Measurements from ENCODE around the gene RNF10.

The RNF10 gene

GRCh38 chr12:120583478-120584030, 49.4 kb downstream of the RNF10 start:
- TF ChIP-seq ZFX (IDR thresholded peaks at IDR 0.05; ENCODE audit: borderline replicate concordance) = no peak
- TF ChIP-seq, protein P1, sequence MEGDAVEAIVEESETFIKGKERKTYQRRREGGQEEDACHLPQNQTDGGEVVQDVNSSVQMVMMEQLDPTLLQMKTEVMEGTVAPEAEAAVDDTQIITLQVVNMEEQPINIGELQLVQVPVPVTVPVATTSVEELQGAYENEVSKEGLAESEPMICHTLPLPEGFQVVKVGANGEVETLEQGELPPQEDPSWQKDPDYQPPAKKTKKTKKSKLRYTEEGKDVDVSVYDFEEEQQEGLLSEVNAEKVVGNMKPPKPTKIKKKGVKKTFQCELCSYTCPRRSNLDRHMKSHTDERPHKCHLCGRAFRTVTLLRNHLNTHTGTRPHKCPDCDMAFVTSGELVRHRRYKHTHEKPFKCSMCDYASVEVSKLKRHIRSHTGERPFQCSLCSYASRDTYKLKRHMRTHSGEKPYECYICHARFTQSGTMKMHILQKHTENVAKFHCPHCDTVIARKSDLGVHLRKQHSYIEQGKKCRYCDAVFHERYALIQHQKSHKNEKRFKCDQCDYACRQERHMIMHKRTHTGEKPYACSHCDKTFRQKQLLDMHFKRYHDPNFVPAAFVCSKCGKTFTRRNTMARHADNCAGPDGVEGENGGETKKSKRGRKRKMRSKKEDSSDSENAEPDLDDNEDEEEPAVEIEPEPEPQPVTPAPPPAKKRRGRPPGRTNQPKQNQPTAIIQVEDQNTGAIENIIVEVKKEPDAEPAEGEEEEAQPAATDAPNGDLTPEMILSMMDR (IDR thresholded peaks at IDR 0.05) = peak; percentile 100
- no peak overlapping the region; the same call in 1 of the 2 replicates for H3K27ac ChIP-seq

GRCh38 chr12:120584343-120585149, 50.4 kb downstream of the RNF10 start:
- peak overlapping the region; percentile 9; the same call in 1 of the 2 replicates for H3K27ac ChIP-seq
- TF ChIP-seq, protein P1 (IDR thresholded peaks at IDR 0.05) = peak; percentile 79
- no peak for TF ChIP-seq ZFX (IDR thresholded peaks at IDR 0.05; ENCODE audit: borderline replicate concordance)

DNA sequence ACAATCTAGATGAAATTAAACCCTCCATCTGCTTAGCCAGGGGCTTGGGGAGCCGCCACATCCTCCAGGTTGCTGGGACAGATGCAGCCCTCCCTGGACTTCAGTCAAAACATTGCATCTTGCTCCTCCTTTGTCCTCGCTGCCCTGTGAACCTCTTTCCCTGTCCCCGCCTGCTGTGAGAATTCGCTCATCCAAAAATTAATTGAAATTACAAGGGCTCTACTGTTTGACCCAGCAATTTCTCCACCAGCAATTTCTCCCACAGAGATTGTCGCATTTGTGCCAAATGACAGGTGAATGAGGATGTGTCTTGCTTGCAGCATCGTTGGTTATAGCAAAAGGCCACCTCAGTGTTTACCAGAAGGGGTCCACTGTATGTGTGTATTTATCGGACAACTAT, 52.0 kb downstream of the RNF10 start:
- no peak overlapping the region for H3K27ac ChIP-seq
- TF ChIP-seq ZFX (IDR thresholded peaks at IDR 0.05; ENCODE audit: borderline replicate concordance) = no peak

DNA sequence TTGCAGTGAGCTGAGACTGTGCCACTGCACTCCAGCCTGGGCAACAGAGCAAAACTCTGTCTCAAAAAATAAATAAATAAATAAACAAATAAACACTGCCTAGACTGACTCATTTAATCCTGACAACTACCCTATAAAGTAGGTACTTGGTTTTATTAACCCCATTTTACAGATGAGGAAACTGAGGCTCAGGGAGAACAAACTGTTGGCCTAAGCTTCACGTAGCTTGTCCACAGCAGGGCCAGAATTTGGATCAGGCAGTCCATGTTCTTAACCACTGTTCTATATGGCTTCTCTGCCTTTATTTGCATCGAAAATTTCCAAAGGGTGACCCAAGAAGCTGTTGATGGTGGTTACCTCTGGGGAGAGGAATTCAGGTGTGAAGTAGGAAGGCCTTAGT, 52.7 kb downstream of the RNF10 start:
- H3K27ac ChIP-seq = no peak overlapping the region
- no peak for TF ChIP-seq ZFX (IDR thresholded peaks at IDR 0.05; ENCODE audit: borderline replicate concordance)
- TF ChIP-seq, protein P1 (IDR thresholded peaks at IDR 0.05) = no peak

DNA sequence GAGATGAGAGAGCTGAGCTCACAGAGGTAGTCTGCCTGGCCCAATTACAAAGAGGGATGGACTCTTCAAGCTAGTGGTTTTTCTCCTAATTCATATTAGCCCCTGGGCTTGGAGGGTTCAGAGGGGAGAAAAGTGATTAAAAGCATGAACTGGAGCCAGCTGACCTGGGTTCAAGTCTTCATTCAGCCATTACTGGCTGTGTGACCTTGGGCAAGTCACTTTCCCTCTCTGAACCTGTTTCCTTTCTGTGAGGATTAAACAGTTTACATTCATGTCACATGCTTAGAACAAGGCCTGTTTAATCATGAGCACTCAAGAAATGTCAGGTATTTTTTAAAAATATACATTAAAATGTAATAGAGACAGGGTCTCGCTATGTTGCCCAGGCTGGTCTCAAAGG, 54.2 kb downstream of the RNF10 start:
- H3K27ac ChIP-seq = no peak overlapping the region
- TF ChIP-seq, protein P1 (IDR thresholded peaks at IDR 0.05) = no peak
- TF ChIP-seq ZFX (IDR thresholded peaks at IDR 0.05; ENCODE audit: borderline replicate concordance) = no peak

DNA sequence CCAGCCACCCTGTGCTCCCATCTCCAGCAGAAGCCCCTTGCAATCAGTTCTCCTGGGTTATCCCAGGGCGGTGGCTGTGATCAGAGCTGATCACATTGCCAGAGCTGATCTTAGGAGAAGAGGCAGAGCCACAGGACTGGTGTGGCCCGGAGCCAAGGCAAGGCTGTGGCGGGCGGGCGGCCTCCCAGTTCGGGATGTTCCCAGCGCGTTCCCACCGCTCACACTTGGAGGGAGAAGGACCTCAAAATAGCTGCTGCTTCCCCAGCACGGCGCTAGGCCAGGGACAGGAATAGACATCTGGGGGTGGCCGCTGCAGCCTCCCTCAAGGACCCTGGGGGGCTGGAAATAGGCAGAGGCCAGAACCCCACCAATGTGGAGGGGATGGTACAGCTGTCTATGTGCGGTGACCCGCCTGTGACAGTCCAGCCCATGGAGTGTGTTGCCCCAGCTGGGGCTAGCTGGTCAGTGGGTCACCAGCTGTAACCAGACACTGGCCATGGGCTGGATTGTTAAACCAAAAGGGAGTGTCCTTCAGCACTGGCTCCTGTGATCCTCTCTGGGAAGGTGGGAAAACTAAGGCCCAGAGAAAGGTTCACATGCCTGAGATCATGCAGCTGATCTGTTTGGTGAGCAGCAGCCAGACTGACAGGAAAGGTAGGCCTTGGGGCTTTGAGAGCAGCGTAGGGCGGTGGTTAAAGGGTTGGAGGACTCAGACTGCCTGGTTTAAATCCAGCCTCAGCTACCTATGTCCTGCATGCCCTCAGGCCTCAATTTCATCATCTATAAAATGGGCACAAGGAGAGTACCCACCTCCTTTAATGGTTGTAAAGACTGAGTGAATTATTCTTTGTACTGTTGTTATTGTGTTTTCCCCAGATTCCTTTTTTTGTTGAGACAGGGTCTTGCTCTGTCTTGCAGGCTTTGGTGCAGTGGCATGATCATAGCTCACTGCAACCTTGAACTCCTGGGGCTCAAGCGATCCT, 55.1 kb downstream of the RNF10 start:
- no peak overlapping the region for H3K27ac ChIP-seq
- TF ChIP-seq, protein P1 (IDR thresholded peaks at IDR 0.05) = no peak
- no peak for TF ChIP-seq ZFX (IDR thresholded peaks at IDR 0.05; ENCODE audit: borderline replicate concordance)

- TF ChIP-seq ZFX (IDR thresholded peaks at IDR 0.05; ENCODE audit: borderline replicate concordance) = no peak
- TF ChIP-seq, protein P1 (IDR thresholded peaks at IDR 0.05) = no peak
- H3K27ac ChIP-seq = no peak overlapping the region
Measured at GRCh38 chr12:120590741-120591407, 56.7 kb downstream of the RNF10 start.

Measured in 22Rv1 (cell line).